Measurements from ENCODE around the gene WBP1L.
"Not testable (repeated sequence)": the region's sequence is repeated elsewhere in the genome, so short reads cannot be mapped to it uniquely, and the experiment has no call there.

The WBP1L gene

GRCh38 chr10:102723989-102724388 lies 19.8 kb upstream of the WBP1L start:
- DNase-seq (ENCODE audit: low read depth in 2 of 2): no peak

- DNase-seq (ENCODE audit: low read depth in 2 of 2): no peak
These were observed 17.5 kb upstream of the WBP1L start for GRCh38 chr10:102726274-102726673.

GRCh38 chr10:102727037-102727818 lies 16.5 kb upstream of the WBP1L start:
- DNase-seq (ENCODE audit: low read depth in 2 of 2): no peak

- peak in 1 of 2 donors; percentile 43 for DNase-seq (ENCODE audit: low read depth in 2 of 2)
These were observed 14.4 kb upstream of the WBP1L start for GRCh38 chr10:102729029-102730026.

GRCh38 chr10:102731222-102731800 lies 12.4 kb upstream of the WBP1L start:
- no peak for DNase-seq (ENCODE audit: low read depth in 2 of 2)

- DNase-seq (ENCODE audit: low read depth in 2 of 2): no peak
These were observed 11.1 kb upstream of the WBP1L start for GRCh38 chr10:102732661-102733060.

GRCh38 chr10:102735065-102735562 lies 8.6 kb upstream of the WBP1L start:
- no peak for DNase-seq (ENCODE audit: low read depth in 2 of 2)

GRCh38 chr10:102738692-102739121 lies 5.0 kb upstream of the WBP1L start:
- no peak for DNase-seq (ENCODE audit: low read depth in 2 of 2)

GRCh38 chr10:102740229-102740628 lies 3.5 kb upstream of the WBP1L start:
- no peak for DNase-seq (ENCODE audit: low read depth in 2 of 2)

- DNase-seq (ENCODE audit: low read depth in 2 of 2): no peak
These were observed 2.0 kb upstream of the WBP1L start for GRCh38 chr10:102741726-102742237.

- not testable (repeated sequence) for DNase-seq (ENCODE audit: low read depth in 2 of 2)
These were observed 1.4 kb upstream of the WBP1L start for GRCh38 chr10:102742313-102742712.

- no peak for DNase-seq (ENCODE audit: low read depth in 2 of 2)
These were observed 615 bp upstream of the WBP1L start for GRCh38 chr10:102743078-102743587.

- no peak for DNase-seq (ENCODE audit: low read depth in 2 of 2)
These were observed 765 bp downstream of the WBP1L start for GRCh38 chr10:102744374-102745051.

- DNase-seq (ENCODE audit: low read depth in 2 of 2): no peak
These were observed 1.4 kb downstream of the WBP1L start for GRCh38 chr10:102745157-102745556.

- DNase-seq (ENCODE audit: low read depth in 2 of 2): no peak
These were observed 8.7 kb downstream of the WBP1L start for GRCh38 chr10:102752266-102752930.

- DNase-seq (ENCODE audit: low read depth in 2 of 2): no peak
These were observed 9.4 kb downstream of the WBP1L start for GRCh38 chr10:102752934-102753664.

- DNase-seq (ENCODE audit: low read depth in 2 of 2): no peak
These were observed 10.0 kb downstream of the WBP1L start for GRCh38 chr10:102753718-102754117.

GRCh38 chr10:102757323-102757722 lies 13.6 kb downstream of the WBP1L start:
- DNase-seq (ENCODE audit: low read depth in 2 of 2): no peak

GRCh38 chr10:102758240-102758932 lies 14.6 kb downstream of the WBP1L start:
- DNase-seq (ENCODE audit: low read depth in 2 of 2): no peak

Data from stimulated activated CD4-positive, alpha-beta T cell treated with anti-CD3 and anti-CD28 coated beads, Interleukin-1b, Interleukin-23, amount 100 ng/mL, for 4 hours (primary cell).